GM23338 (cell line): ENCODE results near the gene GRIK1. TPM values are rescaled to one million over a fixed set of nuclear protein-coding genes. Genes with fewer than 3 reads are reported as not detected.
A peak's percentile ranks its signal among the peaks of the same experiment; 100 is the strongest.

Source experiments
- ATAC-seq: fragments of 200-7000 bp; cut with Tn5 transposase; 3 replicates; pipeline ENCODE4 v1.9.1; 2020
- DNase-seq: peaks from one replicate; pipeline ENCODE4 v3.0.0-alpha.2; 2015; ENCODE audit warnings: low spot score
- H2AFZ ChIP-seq: fragments of 200-600 bp; sonication (generic); 2 replicates; pipeline ENCODE4 v1.8.0; 2016; ENCODE audit warnings: antibody characterized with exemption, mild to moderate bottlenecking, moderate library complexity
- H3F3A ChIP-seq: fragments of 200-600 bp; sonication (generic); replicated peaks from 2 replicates; pipeline ENCODE4 v1.8.0; 2017; ENCODE audit warnings: antibody characterized with exemption, mixed run types, low read depth
- H3K27ac ChIP-seq: fragments of 200-600 bp; sonication (generic); 2 replicates; pipeline ENCODE4 v1.6.1; 2016; ENCODE audit warnings: low read depth
- H3K27me3 ChIP-seq: fragments of 200-600 bp; sonication (generic); 2 replicates; pipeline ENCODE4 v1.8.0; 2016; ENCODE audit warnings: mild to moderate bottlenecking, mixed run types, moderate library complexity; ENCODE audit not compliant: insufficient read depth
- H3K36me3 ChIP-seq: fragments of 200-600 bp; sonication (generic); 2 replicates; pipeline ENCODE4 v1.8.0; 2016; ENCODE audit warnings: mild to moderate bottlenecking; ENCODE audit not compliant: insufficient read depth
- H3K4me1 ChIP-seq: fragments of 200-600 bp; sonication (generic); 2 replicates; pipeline ENCODE4 v1.8.0; 2016; ENCODE audit warnings: mild to moderate bottlenecking, moderate library complexity; ENCODE audit not compliant: insufficient read depth
- H3K4me2 ChIP-seq: fragments of 200-600 bp; sonication (generic); 2 replicates; pipeline ENCODE4 v1.7.1; 2017; ENCODE audit warnings: mixed run types
- H3K4me3 ChIP-seq: fragments of 200-600 bp; sonication (generic); 2 replicates; pipeline ENCODE4 v1.6.1; 2016; ENCODE audit warnings: mixed run types
- H3K79me2 ChIP-seq: fragments of 200-600 bp; sonication (generic); replicated peaks from 2 replicates; pipeline ENCODE4 v1.8.0; 2017; ENCODE audit warnings: mild to moderate bottlenecking; ENCODE audit not compliant: insufficient read depth
- H3K9me2 ChIP-seq: fragments of 200-600 bp; sonication (generic); 2 replicates; pipeline ENCODE4 v1.8.0; 2017; ENCODE audit not compliant: insufficient read depth
- H4K20me1 ChIP-seq: fragments of 200-600 bp; sonication (generic); replicated peaks from 2 replicates; pipeline ENCODE4 v1.8.0; 2017; ENCODE audit warnings: mild to moderate bottlenecking; ENCODE audit not compliant: insufficient read depth
- H3K27ac Mint-ChIP-seq: 2 replicates; pipeline ENCODE4 v1.8.0; 2020; ENCODE audit warnings: inconsistent platforms, mild to moderate bottlenecking, moderate library complexity, mixed read lengths
- H3K27me3 Mint-ChIP-seq: 3 replicates; pipeline ENCODE4 v1.8.0; 2022; ENCODE audit warnings: low read depth, mild to moderate bottlenecking, moderate library complexity, mixed read lengths, inconsistent platforms; ENCODE audit not compliant: insufficient read depth, poor library complexity
- H3K36me3 Mint-ChIP-seq: 3 replicates; pipeline ENCODE4 v1.8.0; 2021; ENCODE audit warnings: low read depth, mild to moderate bottlenecking, inconsistent platforms, moderate library complexity, mixed read lengths
- H3K4me1 Mint-ChIP-seq: 3 replicates; pipeline ENCODE4 v1.8.0; 2020; ENCODE audit warnings: mild to moderate bottlenecking, inconsistent platforms, mixed read lengths
- H3K4me3 Mint-ChIP-seq: 3 replicates; pipeline ENCODE4 v1.8.0; 2021; ENCODE audit warnings: moderate library complexity, mild to moderate bottlenecking, inconsistent platforms, mixed read lengths
- H3K9me3 Mint-ChIP-seq: 3 replicates; pipeline ENCODE4 v1.8.0; 2020; ENCODE audit warnings: moderate library complexity, mild to moderate bottlenecking, inconsistent platforms, mixed read lengths
- CREB1 ChIP-seq: fragments of 250-450 bp; sonication (Bioruptor Pico); IDR thresholded peaks from 2 replicates; pipeline ENCODE4 v1.5.0; 2020; ENCODE audit warnings: low read depth, mild to moderate bottlenecking, moderate library complexity
- EZH2 ChIP-seq: fragments of 200-600 bp; sonication (generic); IDR thresholded peaks from one replicate; pipeline ENCODE4 v1.8.0; 2017; ENCODE audit warnings: antibody characterized with exemption, mild to moderate bottlenecking, low read depth; ENCODE audit not compliant: unreplicated experiment
- EZH2phosphoT487 ChIP-seq: fragments of 200-600 bp; sonication (generic); IDR thresholded peaks from one replicate; pipeline ENCODE4 v1.8.1; 2018; ENCODE audit warnings: antibody characterized with exemption; ENCODE audit not compliant: unreplicated experiment
- NANOG ChIP-seq: IDR thresholded peaks from 2 replicates; pipeline ENCODE4 v1.6.1; 2016; ENCODE audit warnings: antibody characterized with exemption, borderline replicate concordance
- POLR2AphosphoS5 ChIP-seq: IDR thresholded peaks from 2 replicates; pipeline ENCODE4 v1.6.1; 2016; ENCODE audit warnings: antibody characterized with exemption, low read depth
- STAT1 ChIP-seq: IDR thresholded peaks from one replicate; pipeline ENCODE4 v1.6.1; 2016; ENCODE audit warnings: antibody characterized with exemption; ENCODE audit not compliant: unreplicated experiment
- polyA plus RNA-seq: library from polyadenylated mRNA; unstranded; fragments of >200 nt; fragmentation: Nextera tagmentation; extraction: Ambion mirVana; gene quantifications from 2 replicates; pipeline ENCODE4 v1.2.1, GENCODE V29; 2016
- total RNA-seq: library from RNA; depleted of rRNA; stranded (reverse); fragments of >200 nt; shearing (Covaris generic); gene quantifications from 2 replicates; pipeline ENCODE4 v1.2.3, GENCODE V29; 2014
- TF ChIP-seq, protein P1 (sequence below): IDR thresholded peaks from 2 replicates; pipeline ENCODE4 v1.6.1; 2016; ENCODE audit warnings: antibody characterized with exemption
- TF ChIP-seq, protein P2 (sequence below): IDR thresholded peaks from one replicate; pipeline ENCODE4 v1.6.1; 2018; ENCODE audit warnings: antibody characterized with exemption; ENCODE audit not compliant: unreplicated experiment
- TF ChIP-seq, protein P3 (sequence below), 2 experiments: fragments of 200-600 bp in 1 of 2; sonication (generic) in 1 of 2; conservative IDR thresholded peaks; 2 replicates each; pipeline versions ENCODE4 v1.5.1 to v1.6.1; 2016 to 2017; ENCODE audit warnings: antibody characterized with exemption in 2 of 2, low read depth in 2 of 2, mild to moderate bottlenecking in 2 of 2, moderate library complexity in 1 of 2

The GRIK1 gene
- total and polyA plus RNA-seq, 2 experiments from 2014 or later: 0.18 to 0.42 TPM

DNA sequence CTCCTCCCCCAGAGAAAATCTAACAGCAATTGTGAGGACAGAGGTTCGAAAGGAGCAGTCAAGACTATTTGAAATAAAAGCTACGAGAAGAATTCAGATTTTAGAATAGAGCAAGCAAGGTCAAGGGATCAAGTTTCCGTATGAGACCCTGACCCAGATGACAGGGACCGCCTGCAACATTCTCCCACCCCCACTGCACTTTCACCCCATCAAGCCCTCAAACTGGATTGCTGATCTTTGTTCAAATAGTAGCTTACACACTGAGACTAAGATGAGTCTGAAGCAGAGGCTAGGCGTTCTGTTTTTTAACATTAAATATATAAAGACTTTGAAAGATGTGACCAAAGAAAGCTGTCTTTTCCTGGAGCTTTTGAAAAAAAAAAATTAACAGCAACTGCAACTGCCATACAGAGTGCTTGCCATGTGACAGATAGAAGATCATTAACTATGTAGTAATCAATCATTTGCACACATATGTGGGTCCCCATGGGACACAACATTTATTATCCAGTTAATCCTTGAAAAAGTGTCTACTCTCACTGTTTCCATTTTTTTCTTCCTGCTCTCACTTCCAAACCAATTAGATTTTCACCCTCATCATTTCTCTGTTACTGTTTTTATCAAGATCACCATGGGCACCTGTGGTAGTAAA is 120.0 kb downstream of the GRIK1 start:
- DNase-seq (no peak), ATAC-seq (no peak)
- H3K27me3 ChIP-seq: no peaks in the 10 kb centered on the region
- no peaks in the 10 kb centered on the region for H3F3A ChIP-seq
- TF ChIP-seq, protein P1, sequence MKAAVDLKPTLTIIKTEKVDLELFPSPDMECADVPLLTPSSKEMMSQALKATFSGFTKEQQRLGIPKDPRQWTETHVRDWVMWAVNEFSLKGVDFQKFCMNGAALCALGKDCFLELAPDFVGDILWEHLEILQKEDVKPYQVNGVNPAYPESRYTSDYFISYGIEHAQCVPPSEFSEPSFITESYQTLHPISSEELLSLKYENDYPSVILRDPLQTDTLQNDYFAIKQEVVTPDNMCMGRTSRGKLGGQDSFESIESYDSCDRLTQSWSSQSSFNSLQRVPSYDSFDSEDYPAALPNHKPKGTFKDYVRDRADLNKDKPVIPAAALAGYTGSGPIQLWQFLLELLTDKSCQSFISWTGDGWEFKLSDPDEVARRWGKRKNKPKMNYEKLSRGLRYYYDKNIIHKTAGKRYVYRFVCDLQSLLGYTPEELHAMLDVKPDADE: no peak
- no peak for TF ChIP-seq STAT1
- TF ChIP-seq CREB1 (CRISPR knock-in tag): no peak
- no peak for TF ChIP-seq EZH2phosphoT487
- TF ChIP-seq, protein P2, sequence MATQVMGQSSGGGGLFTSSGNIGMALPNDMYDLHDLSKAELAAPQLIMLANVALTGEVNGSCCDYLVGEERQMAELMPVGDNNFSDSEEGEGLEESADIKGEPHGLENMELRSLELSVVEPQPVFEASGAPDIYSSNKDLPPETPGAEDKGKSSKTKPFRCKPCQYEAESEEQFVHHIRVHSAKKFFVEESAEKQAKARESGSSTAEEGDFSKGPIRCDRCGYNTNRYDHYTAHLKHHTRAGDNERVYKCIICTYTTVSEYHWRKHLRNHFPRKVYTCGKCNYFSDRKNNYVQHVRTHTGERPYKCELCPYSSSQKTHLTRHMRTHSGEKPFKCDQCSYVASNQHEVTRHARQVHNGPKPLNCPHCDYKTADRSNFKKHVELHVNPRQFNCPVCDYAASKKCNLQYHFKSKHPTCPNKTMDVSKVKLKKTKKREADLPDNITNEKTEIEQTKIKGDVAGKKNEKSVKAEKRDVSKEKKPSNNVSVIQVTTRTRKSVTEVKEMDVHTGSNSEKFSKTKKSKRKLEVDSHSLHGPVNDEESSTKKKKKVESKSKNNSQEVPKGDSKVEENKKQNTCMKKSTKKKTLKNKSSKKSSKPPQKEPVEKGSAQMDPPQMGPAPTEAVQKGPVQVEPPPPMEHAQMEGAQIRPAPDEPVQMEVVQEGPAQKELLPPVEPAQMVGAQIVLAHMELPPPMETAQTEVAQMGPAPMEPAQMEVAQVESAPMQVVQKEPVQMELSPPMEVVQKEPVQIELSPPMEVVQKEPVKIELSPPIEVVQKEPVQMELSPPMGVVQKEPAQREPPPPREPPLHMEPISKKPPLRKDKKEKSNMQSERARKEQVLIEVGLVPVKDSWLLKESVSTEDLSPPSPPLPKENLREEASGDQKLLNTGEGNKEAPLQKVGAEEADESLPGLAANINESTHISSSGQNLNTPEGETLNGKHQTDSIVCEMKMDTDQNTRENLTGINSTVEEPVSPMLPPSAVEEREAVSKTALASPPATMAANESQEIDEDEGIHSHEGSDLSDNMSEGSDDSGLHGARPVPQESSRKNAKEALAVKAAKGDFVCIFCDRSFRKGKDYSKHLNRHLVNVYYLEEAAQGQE: no peak
- no peak for TF ChIP-seq NANOG
- no peak for TF ChIP-seq POLR2AphosphoS5
- TF ChIP-seq, protein P3, sequence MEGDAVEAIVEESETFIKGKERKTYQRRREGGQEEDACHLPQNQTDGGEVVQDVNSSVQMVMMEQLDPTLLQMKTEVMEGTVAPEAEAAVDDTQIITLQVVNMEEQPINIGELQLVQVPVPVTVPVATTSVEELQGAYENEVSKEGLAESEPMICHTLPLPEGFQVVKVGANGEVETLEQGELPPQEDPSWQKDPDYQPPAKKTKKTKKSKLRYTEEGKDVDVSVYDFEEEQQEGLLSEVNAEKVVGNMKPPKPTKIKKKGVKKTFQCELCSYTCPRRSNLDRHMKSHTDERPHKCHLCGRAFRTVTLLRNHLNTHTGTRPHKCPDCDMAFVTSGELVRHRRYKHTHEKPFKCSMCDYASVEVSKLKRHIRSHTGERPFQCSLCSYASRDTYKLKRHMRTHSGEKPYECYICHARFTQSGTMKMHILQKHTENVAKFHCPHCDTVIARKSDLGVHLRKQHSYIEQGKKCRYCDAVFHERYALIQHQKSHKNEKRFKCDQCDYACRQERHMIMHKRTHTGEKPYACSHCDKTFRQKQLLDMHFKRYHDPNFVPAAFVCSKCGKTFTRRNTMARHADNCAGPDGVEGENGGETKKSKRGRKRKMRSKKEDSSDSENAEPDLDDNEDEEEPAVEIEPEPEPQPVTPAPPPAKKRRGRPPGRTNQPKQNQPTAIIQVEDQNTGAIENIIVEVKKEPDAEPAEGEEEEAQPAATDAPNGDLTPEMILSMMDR (conservative IDR thresholded peaks at IDR 0.05; ENCODE audit: low read depth in 2 of 2): no peak
- no peak for TF ChIP-seq EZH2
- 0 out of 2 replicates have a peak overlapping the region, but pooled peaks have one; percentile 27 for H3K4me2 ChIP-seq
- no peaks in the 10 kb centered on the region for H4K20me1 ChIP-seq
- Mint-ChIP-seq H3K36me3 (no peaks in the 10 kb centered on the region), H3K4me3 (no peak overlapping the region), H3K27me3 (no peaks in the 10 kb centered on the region), H3K27ac (0 out of 2 replicates have a peak overlapping the region, but pooled peaks have one; percentile 13), H3K4me1 (peaks cover 16% of the 10 kb centered on the region), H3K9me3 (no peaks in the 10 kb centered on the region)
- H3K4me3 ChIP-seq: no peak overlapping the region
- H3K9me2 ChIP-seq: no peaks in the 10 kb centered on the region
- no peak overlapping the region for H3K27ac ChIP-seq
- peaks cover 21% of the 10 kb centered on the region for H3K4me1 ChIP-seq
- H3K36me3 ChIP-seq: no peaks in the 10 kb centered on the region
- peak overlapping the region; percentile 64; the same call in 1 of the 2 replicates for H2AFZ ChIP-seq
- H3K79me2 ChIP-seq: no peaks in the 10 kb centered on the region
